Measurements from ENCODE around the gene SEZ6L2. TPM values are rescaled to one million over a fixed set of nuclear protein-coding genes. Genes with fewer than 3 reads are reported as not detected.

Gene SEZ6L2
- total RNA-seq, 1 experiment from 2014 or later: 44.7 TPM

DNA sequence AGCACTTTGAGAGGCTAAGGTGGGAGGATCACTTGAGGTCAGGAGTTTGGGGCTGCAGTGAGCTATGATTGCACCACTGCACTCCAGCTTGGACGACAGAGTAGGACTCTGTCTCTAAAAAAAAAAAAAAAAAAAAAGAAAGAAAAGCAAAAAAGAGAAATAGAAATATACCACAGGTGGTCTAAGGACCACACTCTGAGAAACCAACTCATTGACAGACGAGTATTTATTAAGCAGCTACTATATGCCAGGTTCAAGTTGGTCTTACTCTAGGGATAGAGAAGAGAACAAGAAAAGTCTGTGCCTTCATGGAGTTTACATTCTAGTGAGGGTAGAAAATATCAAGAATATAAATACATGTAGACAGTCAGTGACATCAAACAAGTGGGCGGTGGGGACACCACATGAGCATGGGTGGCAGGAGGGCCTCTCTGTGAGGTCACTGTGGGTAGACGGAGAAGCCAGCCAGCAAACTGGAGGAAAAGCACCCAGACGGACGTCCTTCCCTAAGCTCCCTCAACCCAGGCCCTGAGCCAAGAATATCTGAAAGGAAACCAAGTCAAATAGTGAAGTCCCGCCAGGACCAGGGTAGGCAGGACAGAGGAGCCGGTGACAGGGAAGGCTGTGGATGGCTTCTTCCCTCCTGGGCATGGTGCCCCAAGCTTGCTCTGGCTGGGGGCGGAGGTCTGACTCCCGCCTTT, 41.1 kb downstream of the SEZ6L2 start:
- H3K56ac ChIP-seq (ENCODE audit: insufficient read length, low read depth, low read length): no peak overlapping the region
- H4K91ac ChIP-seq (ENCODE audit: insufficient read length, low read depth, low read length): no peak overlapping the region
- no peak overlapping the region for H2BK5ac ChIP-seq (ENCODE audit: insufficient read length, low read length)
- H4K8ac ChIP-seq (replicated peaks; ENCODE audit: insufficient read length, low read depth, low read length): no peak overlapping the region
- no peak for DNase-seq
- no peaks in the 10 kb centered on the region for H3K9me3 ChIP-seq (ENCODE audit: control insufficient read depth, low read depth, low read length)
- no peak overlapping the region for H3K4ac ChIP-seq (ENCODE audit: low read depth, low read length)
- H3K27me3 ChIP-seq (ENCODE audit: insufficient read depth, low read length): no peaks in the 10 kb centered on the region
- no peak overlapping the region for H2AK5ac ChIP-seq (ENCODE audit: insufficient read length, low read length)
- Mint-ChIP-seq H3K27me3 (ENCODE audit: low read depth) (no peaks in the 10 kb centered on the region), H3K9me3 (no peaks in the 10 kb centered on the region), H3K27ac (no peak overlapping the region), H3K4me1 (peaks cover 5 to 9% of the 10 kb centered on the region in 2 experiments), H3K4me3 (no peak overlapping the region), H3K36me3 (ENCODE audit: insufficient read depth in 1 of 3, low read depth in 3 of 3) (peaks cover 17 to 33% (median 31%) of the 10 kb centered on the region in 3 experiments; a peak in 6 of 7 replicates)
- WGBS (ENCODE audit: extremely low coverage, insufficient read length, low lambda C conversion rate): no CpG with 5 or more reads among the region's 10 CpGs
- H2AFZ ChIP-seq (ENCODE audit: low read length): no peak overlapping the region
- H4K20me1 ChIP-seq (ENCODE audit: control insufficient read depth, insufficient read depth, insufficient read length): no peaks in the 10 kb centered on the region
- H2BK15ac ChIP-seq (ENCODE audit: low read depth, low read length): no peak overlapping the region
- no peaks in the 10 kb centered on the region; the same call in 1 of the 2 replicates for H3K4me1 ChIP-seq (ENCODE audit: insufficient read depth, low read length)
- no peak overlapping the region for H2BK12ac ChIP-seq (ENCODE audit: insufficient read length, low read depth, low read length)
- H3K9ac ChIP-seq (ENCODE audit: extremely low read depth, insufficient read length, low read length): no peak overlapping the region
- no peak overlapping the region for H4K5ac ChIP-seq (ENCODE audit: insufficient read length, low read depth, low read length)
- H3K23me2 ChIP-seq (ENCODE audit: insufficient read length, low read depth, low read length, poor library complexity, severe bottlenecking): peaks cover 7% of the 10 kb centered on the region
- H3T11ph ChIP-seq (ENCODE audit: low read length): no peak overlapping the region
- no peak overlapping the region for H3K18ac ChIP-seq (ENCODE audit: insufficient read length, low read depth, low read length)
- no peak overlapping the region for H3K27ac ChIP-seq (ENCODE audit: insufficient read length, low read depth, low read length)
- no peak overlapping the region for H2BK120ac ChIP-seq (ENCODE audit: low read depth, low read length, poor library complexity, severe bottlenecking)
- H3K79me1 ChIP-seq (ENCODE audit: insufficient read depth, low read depth, low read length, poor library complexity, severe bottlenecking): peaks cover 8% of the 10 kb centered on the region
- no peak overlapping the region for H3K14ac ChIP-seq (ENCODE audit: insufficient read depth, low read length)
- no peak overlapping the region for H3K4me2 ChIP-seq (ENCODE audit: insufficient read depth, insufficient read length, low read length)
- no peaks in the 10 kb centered on the region for H3K79me2 ChIP-seq (ENCODE audit: insufficient read depth, low read length)
- TF ChIP-seq, protein P1, sequence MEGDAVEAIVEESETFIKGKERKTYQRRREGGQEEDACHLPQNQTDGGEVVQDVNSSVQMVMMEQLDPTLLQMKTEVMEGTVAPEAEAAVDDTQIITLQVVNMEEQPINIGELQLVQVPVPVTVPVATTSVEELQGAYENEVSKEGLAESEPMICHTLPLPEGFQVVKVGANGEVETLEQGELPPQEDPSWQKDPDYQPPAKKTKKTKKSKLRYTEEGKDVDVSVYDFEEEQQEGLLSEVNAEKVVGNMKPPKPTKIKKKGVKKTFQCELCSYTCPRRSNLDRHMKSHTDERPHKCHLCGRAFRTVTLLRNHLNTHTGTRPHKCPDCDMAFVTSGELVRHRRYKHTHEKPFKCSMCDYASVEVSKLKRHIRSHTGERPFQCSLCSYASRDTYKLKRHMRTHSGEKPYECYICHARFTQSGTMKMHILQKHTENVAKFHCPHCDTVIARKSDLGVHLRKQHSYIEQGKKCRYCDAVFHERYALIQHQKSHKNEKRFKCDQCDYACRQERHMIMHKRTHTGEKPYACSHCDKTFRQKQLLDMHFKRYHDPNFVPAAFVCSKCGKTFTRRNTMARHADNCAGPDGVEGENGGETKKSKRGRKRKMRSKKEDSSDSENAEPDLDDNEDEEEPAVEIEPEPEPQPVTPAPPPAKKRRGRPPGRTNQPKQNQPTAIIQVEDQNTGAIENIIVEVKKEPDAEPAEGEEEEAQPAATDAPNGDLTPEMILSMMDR (conservative IDR thresholded peaks at IDR 0.05): no peak
- no peak overlapping the region for H2BK20ac ChIP-seq (ENCODE audit: low read depth, low read length, poor library complexity, severe bottlenecking)
- no peak overlapping the region for H3K23ac ChIP-seq (ENCODE audit: insufficient read length, low read depth, low read length)

Data from H9 (cell line).